CD8-positive, alpha-beta memory T cell (primary cell): ENCODE results near the gene ITGA4. TPM values are rescaled to one million over a fixed set of nuclear protein-coding genes. Genes with fewer than 3 reads are reported as not detected.

ENCODE experiments used
- CTCF ChIA-PET: fragments of 350-600 bp; sonication (Branson Sonifier 250); formaldehyde crosslinking; loops from one replicate; lab custom pipeline; 2021; ENCODE audit warnings: antibody characterized with exemption; lab: Charles Lee
- POLR2A ChIA-PET: fragments of 350-600 bp; sonication (Branson Sonifier 250); formaldehyde crosslinking; loops from one replicate; lab custom pipeline; 2021; ENCODE audit warnings: antibody characterized with exemption; lab: Charles Lee
- DNase-seq, 5 donors: peaks; one replicate each; pipeline versions ENCODE4 v3.0.0 to v3.0.0-alpha.2; 2020 to 2022; ENCODE audit warnings: mixed read lengths in 1 of 5
- H3K27ac ChIP-seq: one replicate; pipeline ENCODE4 v1.7.0; 2013; ENCODE audit warnings: low read depth, mild to moderate bottlenecking, low read length, moderate library complexity
- H3K27me3 ChIP-seq: 2 replicates; pipeline ENCODE4 v1.7.0; 2013; ENCODE audit warnings: low read length, mild to moderate bottlenecking; ENCODE audit not compliant: insufficient read depth, poor library complexity, severe bottlenecking
- H3K36me3 ChIP-seq: 2 replicates; pipeline ENCODE4 v1.7.0; 2013; ENCODE audit warnings: mild to moderate bottlenecking, low read length, moderate library complexity; ENCODE audit not compliant: insufficient read depth
- H3K4me1 ChIP-seq: 2 replicates; pipeline ENCODE4 v1.7.0; 2013; ENCODE audit warnings: mild to moderate bottlenecking, low read length, moderate library complexity; ENCODE audit not compliant: insufficient read depth
- H3K4me3 ChIP-seq: 2 replicates; pipeline ENCODE4 v1.7.0; 2013; ENCODE audit warnings: mild to moderate bottlenecking, low read length
- H3K9me3 ChIP-seq: 2 replicates; pipeline ENCODE4 v1.7.0; 2013; ENCODE audit warnings: mild to moderate bottlenecking, low read length
- H3K27ac Mint-ChIP-seq, 8 donors: one replicate each; pipeline ENCODE4 v1.8.0; 2020 to 2021; ENCODE audit warnings: mixed read lengths in 8 of 8, mild to moderate bottlenecking in 6 of 8, inconsistent platforms in 3 of 8, moderate library complexity in 3 of 8
- H3K27me3 Mint-ChIP-seq, 2 donors: one replicate each; pipeline ENCODE4 v1.8.0; 2020 to 2021; ENCODE audit warnings: mixed read lengths in 2 of 2, mild to moderate bottlenecking in 1 of 2, moderate library complexity in 1 of 2
- H3K36me3 Mint-ChIP-seq, 3 donors: one replicate each; pipeline ENCODE4 v1.8.0; 2020 to 2021; ENCODE audit warnings: mixed read lengths in 3 of 3, inconsistent platforms in 1 of 3, mild to moderate bottlenecking in 1 of 3
- H3K4me1 Mint-ChIP-seq, 3 donors: one replicate each; pipeline ENCODE4 v1.8.0; 2020 to 2021; ENCODE audit warnings: mixed read lengths in 3 of 3, inconsistent platforms in 1 of 3, mild to moderate bottlenecking in 1 of 3
- H3K4me3 Mint-ChIP-seq, 7 donors: one replicate each; pipeline ENCODE4 v1.8.0; 2020 to 2021; ENCODE audit warnings: mixed read lengths in 7 of 7, mild to moderate bottlenecking in 6 of 7, moderate library complexity in 4 of 7, inconsistent platforms in 2 of 7
- H3K9me3 Mint-ChIP-seq, 5 donors: one replicate each; pipeline ENCODE4 v1.8.0; 2020 to 2022; ENCODE audit warnings: mixed read lengths in 5 of 5, mild to moderate bottlenecking in 3 of 5, moderate library complexity in 2 of 5, inconsistent platforms in 1 of 5
- polyA plus RNA-seq: library from polyadenylated mRNA; unstranded; fragments of 300-500 nt; fragmentation: Illumina TruSeq; gene quantifications from one replicate; pipeline ENCODE4 v1.2.3, GENCODE V29; 2021
- total RNA-seq, 2 experiments: library from RNA; stranded (reverse); gene quantifications; one replicate each; pipeline ENCODE4 v1.2.3, GENCODE V29; 2021

Gene ITGA4
- total and polyA plus RNA-seq, 3 experiments from 2014 or later: 142 to 212 (median 142) TPM

GRCh38 chr2:181421464-181421863 is 35.7 kb upstream of the ITGA4 start:
- Histone ChIP-seq H3K27ac (no peak overlapping the region), H3K27me3 (no peaks in the 10 kb centered on the region), H3K4me1 (no peaks in the 10 kb centered on the region), H3K4me3 (no peak overlapping the region), H3K36me3 (no peaks in the 10 kb centered on the region), H3K9me3 (no peaks in the 10 kb centered on the region)
- DNase-seq: no peak
- peaks cover 0 to under 1% (median 0%) of the 10 kb centered on the region in 5 donors for H3K9me3 Mint-ChIP-seq
- H3K36me3 Mint-ChIP-seq: no peaks in the 10 kb centered on the region
- peak overlapping the region in 2 of 7 donors; percentile 15 to 35 for H3K4me3 Mint-ChIP-seq
- CTCF ChIA-PET: interaction anchor here (0.8 kb wide), 1 partner anchor 48 kb away, joined by 3 read pairs; no protein-coding TSS in a partner anchor
- H3K27ac Mint-ChIP-seq: peak overlapping the region in 4 of 8 donors; percentile 7 to 89 (median 56)
- no peaks in the 10 kb centered on the region for H3K27me3 Mint-ChIP-seq
- H3K4me1 Mint-ChIP-seq: peaks cover 11 to 28% (median 22%) of the 10 kb centered on the region in 3 donors
- POLR2A ChIA-PET: interaction anchor here (0.5 kb wide), 1 partner anchor 26 kb away, joined by 7 read pairs; no protein-coding TSS in a partner anchor

GRCh38 chr2:181426672-181427071 is 30.5 kb upstream of the ITGA4 start:
- Mint-ChIP-seq H3K9me3 (no peaks in the 10 kb centered on the region), H3K4me1 (peaks cover 14 to 26% (median 15%) of the 10 kb centered on the region in 3 donors), H3K36me3 (no peaks in the 10 kb centered on the region), H3K4me3 (no peak overlapping the region), H3K27ac (no peak overlapping the region), H3K27me3 (no peaks in the 10 kb centered on the region)
- Histone ChIP-seq H3K27me3 (no peaks in the 10 kb centered on the region), H3K4me3 (no peak overlapping the region), H3K36me3 (no peaks in the 10 kb centered on the region), H3K4me1 (peaks cover 5% of the 10 kb centered on the region), H3K9me3 (no peaks in the 10 kb centered on the region), H3K27ac (no peak overlapping the region)
- DNase-seq: no peak
- ChIA-PET POLR2A (no interaction called here), CTCF (interaction anchor here (0.9 to 1.9 kb wide), 2 partner anchors 9 to 40 kb away, joined by 4 read pairs; no protein-coding TSS in a partner anchor)

- Mint-ChIP-seq H3K4me3 (peak overlapping the region in 2 of 7 donors; percentile 17 to 28), H3K27me3 (no peaks in the 10 kb centered on the region), H3K27ac (peak overlapping the region in 7 of 8 donors; percentile 59 to 92 (median 83)), H3K36me3 (peaks cover 3 to 13% (median 8%) of the 10 kb centered on the region in 3 donors), H3K4me1 (peaks cover 20 to 32% (median 21%) of the 10 kb centered on the region in 3 donors), H3K9me3 (peaks cover 0 to 11% (median 0%) of the 10 kb centered on the region in 5 donors)
- no peaks in the 10 kb centered on the region for H3K27me3 ChIP-seq
- POLR2A ChIA-PET: no interaction called here
- H3K27ac ChIP-seq: no peak overlapping the region
- no peaks in the 10 kb centered on the region for H3K9me3 ChIP-seq
- no peak overlapping the region for H3K4me3 ChIP-seq
- H3K36me3 ChIP-seq: no peaks in the 10 kb centered on the region
- peaks cover 5% of the 10 kb centered on the region for H3K4me1 ChIP-seq
- CTCF ChIA-PET: interaction anchor here (0.7 to 1.3 kb wide), 3 partner anchors 36 to 325 kb away, joined by 3 read pairs; no protein-coding TSS in a partner anchor
- DNase-seq: peak in 2 of 5 donors; percentile 45 to 46
These were observed 26.6 kb upstream of the ITGA4 start for GRCh38 chr2:181430406-181431118.

- Mint-ChIP-seq H3K27ac (no peak overlapping the region), H3K4me1 (peaks cover 20 to 32% (median 21%) of the 10 kb centered on the region in 3 donors), H3K36me3 (peaks cover 3 to 13% (median 8%) of the 10 kb centered on the region in 3 donors), H3K9me3 (peaks cover 0 to 11% (median 0%) of the 10 kb centered on the region in 5 donors), H3K4me3 (no peak overlapping the region), H3K27me3 (no peaks in the 10 kb centered on the region)
- no peaks in the 10 kb centered on the region for H3K27me3 ChIP-seq
- POLR2A ChIA-PET: interaction anchor here (0.6 to 0.9 kb wide), 2 partner anchors 25 to 153 kb away, joined by 3 read pairs; partner anchors contain the start of gene ITGA4
- H3K27ac ChIP-seq: no peak overlapping the region
- H3K4me3 ChIP-seq: no peak overlapping the region
- no peak for DNase-seq
- CTCF ChIA-PET: interaction anchor here (1.0 to 1.3 kb wide), 2 partner anchors 288 to 326 kb away, joined by 3 read pairs; no protein-coding TSS in a partner anchor
- no peaks in the 10 kb centered on the region for H3K36me3 ChIP-seq
- no peaks in the 10 kb centered on the region for H3K9me3 ChIP-seq
- H3K4me1 ChIP-seq: peaks cover 5% of the 10 kb centered on the region
These were observed 25.5 kb upstream of the ITGA4 start for GRCh38 chr2:181431674-181432073.

GRCh38 chr2:181438261-181438660 is 18.9 kb upstream of the ITGA4 start:
- Mint-ChIP-seq H3K27me3 (no peaks in the 10 kb centered on the region), H3K27ac (peak overlapping the region in 1 of 8 donors; percentile 9), H3K4me1 (peaks cover 10 to 27% (median 13%) of the 10 kb centered on the region in 3 donors), H3K9me3 (peaks cover 0 to 9% (median 0%) of the 10 kb centered on the region in 5 donors), H3K4me3 (no peak overlapping the region), H3K36me3 (peaks cover 3 to 10% (median 7%) of the 10 kb centered on the region in 3 donors)
- H3K36me3 ChIP-seq: no peaks in the 10 kb centered on the region
- no peak overlapping the region for H3K27ac ChIP-seq
- DNase-seq: peak in 2 of 5 donors; percentile 34 to 45
- POLR2A ChIA-PET: no interaction called here
- no peak overlapping the region for H3K4me3 ChIP-seq
- no peaks in the 10 kb centered on the region for H3K9me3 ChIP-seq
- CTCF ChIA-PET: interaction anchor here (0.7 to 1.9 kb wide), 5 partner anchors 15 to 333 kb away, joined by 3 to 7 read pairs (median 4); no protein-coding TSS in a partner anchor
- peaks cover 4% of the 10 kb centered on the region for H3K4me1 ChIP-seq
- no peaks in the 10 kb centered on the region for H3K27me3 ChIP-seq

- POLR2A ChIA-PET: no interaction called here
These were observed 16.8 kb upstream of the ITGA4 start for GRCh38 chr2:181440344-181440743.

GRCh38 chr2:181440919-181441318 is 16.3 kb upstream of the ITGA4 start:
- H3K4me3 Mint-ChIP-seq: no peak overlapping the region
- POLR2A ChIA-PET: no interaction called here

More at GRCh38 chr2:181440344-181440743, 16.8 kb upstream of the ITGA4 start:
- Histone ChIP-seq H3K27me3 (no peaks in the 10 kb centered on the region), H3K36me3 (no peaks in the 10 kb centered on the region), H3K27ac (no peak overlapping the region), H3K9me3 (no peaks in the 10 kb centered on the region), H3K4me1 (peaks cover 12% of the 10 kb centered on the region), H3K4me3 (no peak overlapping the region)
- Mint-ChIP-seq H3K4me3 (no peak overlapping the region), H3K4me1 (peaks cover 23 to 46% (median 31%) of the 10 kb centered on the region in 3 donors), H3K27ac (no peak overlapping the region), H3K36me3 (no peaks in the 10 kb centered on the region), H3K27me3 (no peaks in the 10 kb centered on the region), H3K9me3 (no peaks in the 10 kb centered on the region)
- CTCF ChIA-PET: interaction anchor here (1.2 to 1.9 kb wide), 2 partner anchors 17 to 20 kb away, joined by 4 to 7 read pairs; partner anchors contain the start of gene ITGA4
- no peak for DNase-seq

More at GRCh38 chr2:181440919-181441318, 16.3 kb upstream of the ITGA4 start:
- no peaks in the 10 kb centered on the region for H3K36me3 Mint-ChIP-seq
- peaks cover 12% of the 10 kb centered on the region for H3K4me1 ChIP-seq
- H3K4me3 ChIP-seq: no peak overlapping the region
- H3K4me1 Mint-ChIP-seq: peaks cover 23 to 46% (median 31%) of the 10 kb centered on the region in 3 donors
- CTCF ChIA-PET: interaction anchor here (1.2 kb wide), 1 partner anchor 16 kb away, joined by 4 read pairs; the partner anchor contains the start of gene ITGA4
- H3K27ac Mint-ChIP-seq: peak overlapping the region in 1 of 8 donors; percentile 22
- no peak overlapping the region for H3K27ac ChIP-seq
- no peaks in the 10 kb centered on the region for H3K36me3 ChIP-seq
- no peak for DNase-seq
- no peaks in the 10 kb centered on the region for H3K9me3 ChIP-seq
- H3K27me3 ChIP-seq: no peaks in the 10 kb centered on the region
- H3K9me3 Mint-ChIP-seq: no peaks in the 10 kb centered on the region
- H3K27me3 Mint-ChIP-seq: no peaks in the 10 kb centered on the region
